GM23338 (cell line): Measurements from ENCODE around the gene KRTAP5-3. TPM values are rescaled to one million over a fixed set of nuclear protein-coding genes. Genes with fewer than 3 reads are reported as not detected.

Experiments used
- ATAC-seq: fragments of 200-7000 bp; cut with Tn5 transposase; 3 replicates; pipeline ENCODE4 v1.9.1; 2020
- DNase-seq: peaks from one replicate; pipeline ENCODE4 v3.0.0-alpha.2; 2015; ENCODE audit warnings: low spot score
- H2AFZ ChIP-seq: fragments of 200-600 bp; sonication (generic); 2 replicates; pipeline ENCODE4 v1.8.0; 2016; ENCODE audit warnings: antibody characterized with exemption, mild to moderate bottlenecking, moderate library complexity
- H3F3A ChIP-seq: fragments of 200-600 bp; sonication (generic); replicated peaks from 2 replicates; pipeline ENCODE4 v1.8.0; 2017; ENCODE audit warnings: antibody characterized with exemption, mixed run types, low read depth
- H3K27ac ChIP-seq: fragments of 200-600 bp; sonication (generic); 2 replicates; pipeline ENCODE4 v1.6.1; 2016; ENCODE audit warnings: low read depth
- H3K27me3 ChIP-seq: fragments of 200-600 bp; sonication (generic); 2 replicates; pipeline ENCODE4 v1.8.0; 2016; ENCODE audit warnings: mild to moderate bottlenecking, mixed run types, moderate library complexity; ENCODE audit not compliant: insufficient read depth
- H3K36me3 ChIP-seq: fragments of 200-600 bp; sonication (generic); 2 replicates; pipeline ENCODE4 v1.8.0; 2016; ENCODE audit warnings: mild to moderate bottlenecking; ENCODE audit not compliant: insufficient read depth
- H3K4me1 ChIP-seq: fragments of 200-600 bp; sonication (generic); 2 replicates; pipeline ENCODE4 v1.8.0; 2016; ENCODE audit warnings: mild to moderate bottlenecking, moderate library complexity; ENCODE audit not compliant: insufficient read depth
- H3K4me2 ChIP-seq: fragments of 200-600 bp; sonication (generic); 2 replicates; pipeline ENCODE4 v1.7.1; 2017; ENCODE audit warnings: mixed run types
- H3K4me3 ChIP-seq: fragments of 200-600 bp; sonication (generic); 2 replicates; pipeline ENCODE4 v1.6.1; 2016; ENCODE audit warnings: mixed run types
- H3K79me2 ChIP-seq: fragments of 200-600 bp; sonication (generic); replicated peaks from 2 replicates; pipeline ENCODE4 v1.8.0; 2017; ENCODE audit warnings: mild to moderate bottlenecking; ENCODE audit not compliant: insufficient read depth
- H3K9me2 ChIP-seq: fragments of 200-600 bp; sonication (generic); 2 replicates; pipeline ENCODE4 v1.8.0; 2017; ENCODE audit not compliant: insufficient read depth
- H4K20me1 ChIP-seq: fragments of 200-600 bp; sonication (generic); replicated peaks from 2 replicates; pipeline ENCODE4 v1.8.0; 2017; ENCODE audit warnings: mild to moderate bottlenecking; ENCODE audit not compliant: insufficient read depth
- H3K27ac Mint-ChIP-seq: 2 replicates; pipeline ENCODE4 v1.8.0; 2020; ENCODE audit warnings: inconsistent platforms, mild to moderate bottlenecking, moderate library complexity, mixed read lengths
- H3K27me3 Mint-ChIP-seq: 3 replicates; pipeline ENCODE4 v1.8.0; 2022; ENCODE audit warnings: low read depth, mild to moderate bottlenecking, moderate library complexity, mixed read lengths, inconsistent platforms; ENCODE audit not compliant: insufficient read depth, poor library complexity
- H3K36me3 Mint-ChIP-seq: 3 replicates; pipeline ENCODE4 v1.8.0; 2021; ENCODE audit warnings: low read depth, mild to moderate bottlenecking, inconsistent platforms, moderate library complexity, mixed read lengths
- H3K4me1 Mint-ChIP-seq: 3 replicates; pipeline ENCODE4 v1.8.0; 2020; ENCODE audit warnings: mild to moderate bottlenecking, inconsistent platforms, mixed read lengths
- H3K4me3 Mint-ChIP-seq: 3 replicates; pipeline ENCODE4 v1.8.0; 2021; ENCODE audit warnings: moderate library complexity, mild to moderate bottlenecking, inconsistent platforms, mixed read lengths
- H3K9me3 Mint-ChIP-seq: 3 replicates; pipeline ENCODE4 v1.8.0; 2020; ENCODE audit warnings: moderate library complexity, mild to moderate bottlenecking, inconsistent platforms, mixed read lengths
- CREB1 ChIP-seq: fragments of 250-450 bp; sonication (Bioruptor Pico); IDR thresholded peaks from 2 replicates; pipeline ENCODE4 v1.5.0; 2020; ENCODE audit warnings: low read depth, mild to moderate bottlenecking, moderate library complexity
- ETS1 ChIP-seq: IDR thresholded peaks from 2 replicates; pipeline ENCODE4 v1.6.1; 2016; ENCODE audit warnings: antibody characterized with exemption
- EZH2phosphoT487 ChIP-seq: fragments of 200-600 bp; sonication (generic); IDR thresholded peaks from one replicate; pipeline ENCODE4 v1.8.1; 2018; ENCODE audit warnings: antibody characterized with exemption; ENCODE audit not compliant: unreplicated experiment
- NANOG ChIP-seq: IDR thresholded peaks from 2 replicates; pipeline ENCODE4 v1.6.1; 2016; ENCODE audit warnings: antibody characterized with exemption, borderline replicate concordance
- POLR2AphosphoS5 ChIP-seq: IDR thresholded peaks from 2 replicates; pipeline ENCODE4 v1.6.1; 2016; ENCODE audit warnings: antibody characterized with exemption, low read depth
- REST ChIP-seq: IDR thresholded peaks from one replicate; pipeline ENCODE4 v1.6.1; 2018; ENCODE audit warnings: antibody characterized with exemption; ENCODE audit not compliant: unreplicated experiment
- ZNF114 ChIP-seq: fragments of 250-450 bp; sonication (Bioruptor Pico); IDR thresholded peaks from 2 replicates; pipeline ENCODE4 v1.5.0; 2020; ENCODE audit warnings: mild to moderate bottlenecking, moderate library complexity
- ZNF462 ChIP-seq: fragments of 250-450 bp; sonication (Bioruptor Pico); IDR thresholded peaks from 2 replicates; pipeline ENCODE4 v1.5.0; 2020; ENCODE audit warnings: mild to moderate bottlenecking, moderate library complexity
- polyA plus RNA-seq: library from polyadenylated mRNA; unstranded; fragments of >200 nt; fragmentation: Nextera tagmentation; extraction: Ambion mirVana; gene quantifications from 2 replicates; pipeline ENCODE4 v1.2.1, GENCODE V29; 2016
- total RNA-seq: library from RNA; depleted of rRNA; stranded (reverse); fragments of >200 nt; shearing (Covaris generic); gene quantifications from 2 replicates; pipeline ENCODE4 v1.2.3, GENCODE V29; 2014

Gene KRTAP5-3
- total and polyA plus RNA-seq, 2 experiments from 2014 or later, result not detected

- H3K27me3 Mint-ChIP-seq, result peaks cover 8% of the 10 kb centered on the region
- no peaks in the 10 kb centered on the region for H3K36me3 Mint-ChIP-seq
- ATAC-seq, result no peak
Measured at GRCh38 chr11:1643146-1643690, 35.0 kb upstream of the KRTAP5-3 start.

GRCh38 chr11:1642288-1643145 is 34.3 kb upstream of the KRTAP5-3 start:
- no peaks in the 10 kb centered on the region for H4K20me1 ChIP-seq
- no peaks in the 10 kb centered on the region for H3K79me2 ChIP-seq
- H3K4me3 ChIP-seq, result no peak overlapping the region
- no peak overlapping the region for H3K4me2 ChIP-seq
- H3K4me1 Mint-ChIP-seq, result peaks cover 5% of the 10 kb centered on the region; the same call in 2 of the 3 replicates
- no peaks in the 10 kb centered on the region for H3K4me1 ChIP-seq
- H3K4me3 Mint-ChIP-seq, result no peak overlapping the region
- H3F3A ChIP-seq, result no peaks in the 10 kb centered on the region
- H3K27me3 ChIP-seq, result no peaks in the 10 kb centered on the region
- no peak for DNase-seq
- H3K9me2 ChIP-seq, result no peaks in the 10 kb centered on the region
- H3K9me3 Mint-ChIP-seq, result no peaks in the 10 kb centered on the region
- no peak for ATAC-seq
- no peak overlapping the region for H2AFZ ChIP-seq
- H3K27ac ChIP-seq, result no peak overlapping the region
- no peaks in the 10 kb centered on the region for H3K36me3 Mint-ChIP-seq
- peaks cover 8% of the 10 kb centered on the region for H3K27me3 Mint-ChIP-seq
- no peaks in the 10 kb centered on the region for H3K36me3 ChIP-seq
- no peak overlapping the region for H3K27ac Mint-ChIP-seq
- TF ChIP-seq ZNF114 (CRISPR knock-in tag), result no peak
- TF ChIP-seq EZH2phosphoT487, result no peak
- no peak for TF ChIP-seq REST
- TF ChIP-seq CREB1, result no peak
- no peak for TF ChIP-seq ZNF462 (CRISPR knock-in tag)

More at GRCh38 chr11:1643146-1643690, 35.0 kb upstream of the KRTAP5-3 start:
- no peak overlapping the region for H3K27ac ChIP-seq
- TF ChIP-seq CREB1 (no peak), ZNF114 (CRISPR knock-in tag) (no peak), POLR2AphosphoS5 (no peak), NANOG (no peak), ETS1 (no peak)
- H4K20me1 ChIP-seq, result no peaks in the 10 kb centered on the region
- Mint-ChIP-seq H3K4me1 (peaks cover 5% of the 10 kb centered on the region; the same call in 2 of the 3 replicates), H3K4me3 (no peak overlapping the region), H3K27ac (no peak overlapping the region), H3K9me3 (no peaks in the 10 kb centered on the region; the same call in 2 of the 3 replicates)
- H3K27me3 ChIP-seq, result no peaks in the 10 kb centered on the region
- no peaks in the 10 kb centered on the region for H3K79me2 ChIP-seq
- H3K9me2 ChIP-seq, result no peaks in the 10 kb centered on the region
- no peaks in the 10 kb centered on the region for H3F3A ChIP-seq
- no peak overlapping the region for H2AFZ ChIP-seq
- no peak overlapping the region for H3K4me2 ChIP-seq
- no peak for DNase-seq
- H3K4me1 ChIP-seq, result no peaks in the 10 kb centered on the region
- no peak overlapping the region for H3K4me3 ChIP-seq
- no peaks in the 10 kb centered on the region for H3K36me3 ChIP-seq
